NT2/D1 (cell line): ENCODE data around the gene CXCL6.

Experiments used
- SUZ12 ChIP-seq: IDR thresholded peaks from 2 replicates; pipeline ENCODE4 v1.6.1; 2011; ENCODE audit not compliant: insufficient read length, insufficient read depth; ENCODE audit errors: extremely low read depth
- YY1 ChIP-seq: IDR thresholded peaks from 2 replicates; pipeline ENCODE4 v1.6.1; 2011; ENCODE audit not compliant: insufficient read length, insufficient read depth
- ZNF274 ChIP-seq: IDR thresholded peaks from 2 replicates; pipeline ENCODE4 v1.6.1; 2011; ENCODE audit warnings: mild to moderate bottlenecking, low read depth, low read length

DNA sequence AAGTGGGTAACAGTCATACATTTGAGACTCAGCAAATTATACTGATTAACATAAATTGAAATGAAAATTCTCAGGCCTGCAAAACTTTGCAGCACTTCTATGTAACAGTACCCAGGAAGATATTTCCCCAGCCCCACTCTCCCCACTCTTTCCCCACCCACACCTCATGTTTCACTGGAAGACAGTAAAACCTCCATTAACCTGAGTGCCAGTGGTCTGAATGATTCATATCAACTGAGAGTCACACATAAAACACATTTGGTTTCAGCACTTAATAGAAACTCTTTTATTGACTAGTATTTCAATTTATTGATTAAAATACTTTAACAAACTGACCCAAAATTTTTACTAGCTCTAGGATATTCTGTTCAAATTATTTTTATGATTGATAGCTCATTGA, 6.9 kb downstream of the CXCL6 start:
- TF ChIP-seq YY1 (no peak), SUZ12 (no peak), ZNF274 (no peak)
